Measurements from ENCODE around the gene CASP10.

GRCh38 chr2:201148434-201148990 is 34.4 kb upstream of the CASP10 start:
- TF ChIP-seq CTCF (IDR thresholded peaks at IDR 0.05; ENCODE audit: control extremely low read depth in 1 of 3, insufficient read depth in 1 of 3, low read depth in 1 of 3, low read length in 3 of 3) (no peak), ATF2 (IDR thresholded peaks at IDR 0.05; ENCODE audit: low read length) (no peak), SIX5 (IDR thresholded peaks at IDR 0.05; ENCODE audit: low read depth, low read length) (no peak)

Data from H1 (cell line).